ENCODE measurements around the gene GADD45G.

- no peak for TF ChIP-seq EZH2 (IDR thresholded peaks at IDR 0.05; ENCODE audit: low read depth, unreplicated experiment)
- no peak for TF ChIP-seq CTCF (conservative IDR thresholded peaks at IDR 0.05; ENCODE audit: low read depth in 2 of 2)
- TF ChIP-seq POLR2AphosphoS5 (IDR thresholded peaks at IDR 0.05; ENCODE audit: low read depth), result no peak
- TF ChIP-seq EZH2phosphoT487 (IDR thresholded peaks at IDR 0.05; ENCODE audit: unreplicated experiment), result no peak
- TF ChIP-seq CREB1 (CRISPR knock-in tag; IDR thresholded peaks at IDR 0.05; ENCODE audit: low read depth), result no peak
- no peak for TF ChIP-seq REST (IDR thresholded peaks at IDR 0.05; ENCODE audit: unreplicated experiment)
Measured at GRCh38 chr9:89646189-89646939, 41.6 kb downstream of the GADD45G start.
